Transverse colon (tissue), 4 donors: Measurements from ENCODE around the gene SMPX. TPM values are rescaled to one million over a fixed set of nuclear protein-coding genes. Genes with fewer than 3 reads are reported as not detected.

Source experiments
- DNase-seq: peaks from one replicate; pipeline ENCODE4 v3.0.0-alpha.2; 2019
- H3K27ac ChIP-seq, 4 donors: fragments of 200-600 bp; sonication (generic); 2 replicates each; pipeline ENCODE4 v1.5.1; 2016 to 2018; ENCODE audit warnings: inconsistent platforms in 4 of 4
- H3K27me3 ChIP-seq: fragments of 200-600 bp; sonication (generic); 2 replicates; pipeline ENCODE4 v1.5.1; 2017; ENCODE audit warnings: inconsistent platforms
- H3K36me3 ChIP-seq, 4 donors: fragments of 200-600 bp; sonication (generic); 2 replicates each; pipeline ENCODE4 v1.5.1; 2017 to 2019; ENCODE audit warnings: inconsistent platforms in 4 of 4
- H3K4me1 ChIP-seq, 4 donors: fragments of 200-600 bp; sonication (generic); 2 replicates each; pipeline ENCODE4 v1.5.1; 2017 to 2020; ENCODE audit warnings: inconsistent platforms in 4 of 4
- H3K4me3 ChIP-seq, 4 donors: fragments of 200-600 bp; sonication (generic); 1 replicate in 1 of 4; 2 replicates in 3 of 4; pipeline versions ENCODE4 v1.5.1 to v1.6.1; 2017 to 2019; ENCODE audit warnings: inconsistent platforms in 4 of 4
- H3K9me3 ChIP-seq, 2 donors: fragments of 200-600 bp; sonication (generic); 2 replicates each; pipeline ENCODE4 v1.5.1; 2017 to 2019; ENCODE audit warnings: inconsistent platforms in 2 of 2
- CTCF ChIP-seq, 5 experiments: fragments of 200-600 bp in 3 of 5; fragments of 450-650 bp in 2 of 5; sonication (generic) in 3 of 5; IDR thresholded peaks; 1 replicate in 2 of 5; 2 replicates in 3 of 5; pipeline ENCODE4 v1.5.1; 2016 to 2017; ENCODE audit warnings: antibody characterized with exemption in 5 of 5, inconsistent platforms in 3 of 5, mild to moderate bottlenecking in 2 of 5, moderate library complexity in 1 of 5
- EP300 ChIP-seq: sonication (generic); formaldehyde crosslinking; IDR thresholded peaks from one replicate; pipeline ENCODE4 v1.6.1; 2017; ENCODE audit warnings: antibody characterized with exemption, low read depth
- POLR2A ChIP-seq: fragments of 450-650 bp; IDR thresholded peaks from one replicate; pipeline ENCODE4 v1.6.1; 2016; ENCODE audit warnings: antibody characterized with exemption, mild to moderate bottlenecking, moderate library complexity
- POLR2AphosphoS5 ChIP-seq, 3 donors: sonication (generic); formaldehyde crosslinking; IDR thresholded peaks; one replicate each; pipeline ENCODE4 v1.6.1; 2016; ENCODE audit warnings: antibody characterized with exemption in 3 of 3
- WGBS, 2 donors: methylation state at CpG; one replicate each; pipeline ENCODE4 v1.1.5; 2018; ENCODE audit warnings: low coverage in 1 of 2; 5-methylcytosine and 5-hydroxymethylcytosine counted together
- in situ Hi-C, 4 donors: fragments of 200-750 bp; cut with MboI; loops; one replicate each; pipeline versions ENCODE4 v1.15.0 to v1.15.1; 2017; ENCODE audit warnings: low sequenced_read_pairs in 3 of 4, low pct_ligation_motif_present in 1 of 4, low pct_unique_long_range_greater_than_20kb in 1 of 4
- intact Hi-C: fragments of 100-400 bp; cut with DNase I; formaldehyde crosslinking; loops from one replicate; pipeline ENCODE4 v1.15.1; 2023; ENCODE audit warnings: low total_unique reads
- total RNA-seq, 4 donors: library from RNA; depleted of rRNA; stranded (reverse); fragments of >200 nt; gene quantifications; one replicate each; pipeline ENCODE4 v1.1.0, GENCODE V29; 2016

Gene SMPX
- total RNA-seq, 4 donors from 2014 or later, result 1.7 to 6.1 TPM; not detected in 2

GRCh38 chrX:21800344-21800770 is 42.4 kb upstream of the SMPX start:
- DNase-seq, result no peak
- no peaks in the 10 kb centered on the region for H3K27me3 ChIP-seq
- in situ Hi-C loops (no loop called here), intact Hi-C loops (no loop called here)
- H3K4me3 ChIP-seq, result no peak overlapping the region
- no peak for TF ChIP-seq POLR2AphosphoS5 (IDR thresholded peaks at IDR 0.05)
- no peak for TF ChIP-seq EP300
- no peak for TF ChIP-seq CTCF (IDR thresholded peaks at IDR 0.05)
- no peak for TF ChIP-seq POLR2A
- H3K4me1 ChIP-seq, result peaks cover 0 to 4% (median 0%) of the 10 kb centered on the region in 4 donors
- no peaks in the 10 kb centered on the region for H3K36me3 ChIP-seq
- no peaks in the 10 kb centered on the region for H3K9me3 ChIP-seq
- H3K27ac ChIP-seq, result peak overlapping the region in 2 of 4 donors; percentile 9 to 16
- 3% methylated on average over 1 of the region's 1 CpG; no CpG with 5 or more reads in 1 of the 2 donors for WGBS, 2 donors

- H3K27me3 ChIP-seq, result no peaks in the 10 kb centered on the region
- H3K4me1 ChIP-seq, result peaks cover 0 to 4% (median 0%) of the 10 kb centered on the region in 4 donors
- H3K4me3 ChIP-seq, result no peak overlapping the region
- intact Hi-C loops, result no loop called here
- DNase-seq, result no peak
- no peak for TF ChIP-seq POLR2AphosphoS5 (IDR thresholded peaks at IDR 0.05)
- no peak for TF ChIP-seq POLR2A
- TF ChIP-seq EP300, result no peak
- no peak for TF ChIP-seq CTCF (IDR thresholded peaks at IDR 0.05)
- 75 to 83% methylated on average over 1 to 6 of the region's 6 CpGs for WGBS, 2 donors
- no peaks in the 10 kb centered on the region for H3K36me3 ChIP-seq
- H3K27ac ChIP-seq, result peak overlapping the region in 1 of 4 donors; percentile 9
- in situ Hi-C loops, result no loop called here
- H3K9me3 ChIP-seq, result no peaks in the 10 kb centered on the region
These were observed 41.9 kb upstream of the SMPX start for GRCh38 chrX:21799767-21800166.

GRCh38 chrX:21798677-21799219 is 40.8 kb upstream of the SMPX start:
- in situ Hi-C loops, result no loop called here

GRCh38 chrX:21781976-21782375 is 24.1 kb upstream of the SMPX start:
- Histone ChIP-seq H3K9me3 (no peaks in the 10 kb centered on the region), H3K4me3 (no peak overlapping the region), H3K4me1 (no peaks in the 10 kb centered on the region), H3K27ac (no peak overlapping the region), H3K36me3 (no peaks in the 10 kb centered on the region), H3K27me3 (no peaks in the 10 kb centered on the region)
- TF ChIP-seq POLR2AphosphoS5 (IDR thresholded peaks at IDR 0.05) (no peak), CTCF (IDR thresholded peaks at IDR 0.05) (no peak), EP300 (no peak), POLR2A (no peak)
- no peak for DNase-seq
- WGBS, 2 donors, result 89% methylated on average over 1 of the region's 1 CpG; no CpG with 5 or more reads in 1 of the 2 donors
- intact Hi-C loops (no loop called here), in situ Hi-C loops (no loop called here)

More at GRCh38 chrX:21798677-21799219, 40.8 kb upstream of the SMPX start:
- H3K4me1 ChIP-seq, result peaks cover 0 to 4% (median 0%) of the 10 kb centered on the region in 4 donors
- 76 to 83% methylated on average over 3 to 6 of the region's 6 CpGs for WGBS, 2 donors
- H3K4me3 ChIP-seq, result no peak overlapping the region
- TF ChIP-seq POLR2A (no peak), CTCF (IDR thresholded peaks at IDR 0.05) (no peak), EP300 (no peak), POLR2AphosphoS5 (IDR thresholded peaks at IDR 0.05) (no peak)
- intact Hi-C loops, result no loop called here
- no peaks in the 10 kb centered on the region for H3K27me3 ChIP-seq
- H3K9me3 ChIP-seq, result no peaks in the 10 kb centered on the region
- H3K36me3 ChIP-seq, result no peaks in the 10 kb centered on the region
- no peak overlapping the region for H3K27ac ChIP-seq
- DNase-seq, result no peak
